Measurements from ENCODE around the gene ARHGEF19.
"Not testable (repeated sequence)": the region's sequence is repeated elsewhere in the genome, so short reads cannot be mapped to it uniquely, and the experiment has no call there.

ARHGEF19 gene

GRCh38 chr1:16218674-16219071 lies 6.2 kb upstream of the ARHGEF19 start:
- ATAC-seq = no peak

GRCh38 chr1:16218014-16218673 lies 5.7 kb upstream of the ARHGEF19 start:
- ATAC-seq = no peak

- ATAC-seq = peak; percentile 95 to 96
Measured at GRCh38 chr1:16217061-16217785, 4.8 kb upstream of the ARHGEF19 start.

GRCh38 chr1:16215882-16216753 lies 3.7 kb upstream of the ARHGEF19 start:
- ATAC-seq = peak; percentile 27 to 29

GRCh38 chr1:16215240-16215639 lies 2.8 kb upstream of the ARHGEF19 start:
- ATAC-seq = not testable (repeated sequence)

GRCh38 chr1:16213544-16213943 lies 1.1 kb upstream of the ARHGEF19 start:
- ATAC-seq = not testable (repeated sequence)

GRCh38 chr1:16213013-16213412 lies 561 bp upstream of the ARHGEF19 start:
- no peak for ATAC-seq

- no peak for ATAC-seq
Measured at GRCh38 chr1:16211824-16212223, 628 bp downstream of the ARHGEF19 start.

- ATAC-seq = no peak
Measured at GRCh38 chr1:16210581-16210980, 1.9 kb downstream of the ARHGEF19 start.

- ATAC-seq = no peak
Measured at GRCh38 chr1:16209847-16210407, 2.5 kb downstream of the ARHGEF19 start.

- ATAC-seq = no peak
Measured at GRCh38 chr1:16209132-16209846, 3.2 kb downstream of the ARHGEF19 start.

- ATAC-seq = no peak
Measured at GRCh38 chr1:16208270-16208987, 4.0 kb downstream of the ARHGEF19 start.

GRCh38 chr1:16207318-16208269 lies 4.9 kb downstream of the ARHGEF19 start:
- ATAC-seq = no peak

GRCh38 chr1:16206547-16207317 lies 5.7 kb downstream of the ARHGEF19 start:
- ATAC-seq = peak; percentile 90 to 92

GRCh38 chr1:16205891-16206546 lies 6.4 kb downstream of the ARHGEF19 start:
- ATAC-seq = peak in 1 of 2 donors; percentile 1

- ATAC-seq = no peak
Measured at GRCh38 chr1:16205334-16205671, 7.1 kb downstream of the ARHGEF19 start.

GRCh38 chr1:16204634-16205333 lies 7.7 kb downstream of the ARHGEF19 start:
- no peak for ATAC-seq

GRCh38 chr1:16204216-16204615 lies 8.2 kb downstream of the ARHGEF19 start:
- no peak for ATAC-seq

- ATAC-seq = no peak
Measured at GRCh38 chr1:16203550-16203949, 8.9 kb downstream of the ARHGEF19 start.
